ENCODE measurements around the gene CCDC80.
"Not testable (repeated sequence)": the region's sequence is repeated elsewhere in the genome, so short reads cannot be mapped to it uniquely, and the experiment has no call there.

The CCDC80 gene

GRCh38 chr3:112665009-112665408 lies 24.1 kb upstream of the CCDC80 start:
- not testable (repeated sequence) for H3K27ac ChIP-seq; DNase-seq (ENCODE audit: low read depth, low spot score)

GRCh38 chr3:112656043-112656442 lies 15.1 kb upstream of the CCDC80 start:
- no peak for DNase-seq (ENCODE audit: low read depth, low spot score)

GRCh38 chr3:112654979-112655378 lies 14.0 kb upstream of the CCDC80 start:
- DNase-seq (ENCODE audit: low read depth, low spot score): no peak
- H3K27ac ChIP-seq: peak overlapping the region; percentile 96

More at GRCh38 chr3:112656043-112656442, 15.1 kb upstream of the CCDC80 start:
- peak overlapping the region; percentile 96 for H3K27ac ChIP-seq

GRCh38 chr3:112654492-112654891 lies 13.5 kb upstream of the CCDC80 start:
- H3K27ac ChIP-seq: peak overlapping the region; percentile 96
- no peak for DNase-seq (ENCODE audit: low read depth, low spot score)

GRCh38 chr3:112653881-112654300 lies 12.9 kb upstream of the CCDC80 start:
- peak overlapping the region; percentile 96 for H3K27ac ChIP-seq
- no peak for DNase-seq (ENCODE audit: low read depth, low spot score)

GRCh38 chr3:112653209-112653871 lies 12.4 kb upstream of the CCDC80 start:
- H3K27ac ChIP-seq: peak overlapping the region; percentile 96
- no peak for DNase-seq (ENCODE audit: low read depth, low spot score)

GRCh38 chr3:112651516-112651915 lies 10.6 kb upstream of the CCDC80 start:
- H3K27ac ChIP-seq: peak overlapping the region; percentile 55

GRCh38 chr3:112651071-112651470 lies 10.1 kb upstream of the CCDC80 start:
- H3K27ac ChIP-seq: peak overlapping the region; percentile 55

More at GRCh38 chr3:112651516-112651915, 10.6 kb upstream of the CCDC80 start:
- DNase-seq (ENCODE audit: low read depth, low spot score): no peak

GRCh38 chr3:112650482-112650881 lies 9.5 kb upstream of the CCDC80 start:
- H3K27ac ChIP-seq: peak overlapping the region; percentile 55
- no peak for DNase-seq (ENCODE audit: low read depth, low spot score)

More at GRCh38 chr3:112651071-112651470, 10.1 kb upstream of the CCDC80 start:
- DNase-seq (ENCODE audit: low read depth, low spot score): no peak

- peak overlapping the region; percentile 55 for H3K27ac ChIP-seq
- DNase-seq (ENCODE audit: low read depth, low spot score): no peak
These were observed 8.5 kb upstream of the CCDC80 start for GRCh38 chr3:112649478-112649735.

GRCh38 chr3:112647122-112647521 lies 6.2 kb upstream of the CCDC80 start:
- DNase-seq (ENCODE audit: low read depth, low spot score): no peak
- H3K27ac ChIP-seq: peak overlapping the region; percentile 75

GRCh38 chr3:112646623-112647022 lies 5.7 kb upstream of the CCDC80 start:
- peak overlapping the region; percentile 75 for H3K27ac ChIP-seq

GRCh38 chr3:112644453-112644852 lies 3.5 kb upstream of the CCDC80 start:
- H3K27ac ChIP-seq: no peak overlapping the region
- DNase-seq (ENCODE audit: low read depth, low spot score): no peak

More at GRCh38 chr3:112646623-112647022, 5.7 kb upstream of the CCDC80 start:
- no peak for DNase-seq (ENCODE audit: low read depth, low spot score)

- DNase-seq (ENCODE audit: low read depth, low spot score): no peak
- no peak overlapping the region for H3K27ac ChIP-seq
These were observed 2.8 kb upstream of the CCDC80 start for GRCh38 chr3:112643621-112644240.

GRCh38 chr3:112642912-112643506 lies 2.1 kb upstream of the CCDC80 start:
- no peak overlapping the region for H3K27ac ChIP-seq
- no peak for DNase-seq (ENCODE audit: low read depth, low spot score)

GRCh38 chr3:112640276-112640929 lies 540 bp downstream of the CCDC80 start:
- DNase-seq (ENCODE audit: low read depth, low spot score): no peak

GRCh38 chr3:112639455-112640225 lies 1.3 kb downstream of the CCDC80 start:
- H3K27ac ChIP-seq: peak overlapping the region; percentile 88
- no peak for DNase-seq (ENCODE audit: low read depth, low spot score)

More at GRCh38 chr3:112640276-112640929, 540 bp downstream of the CCDC80 start:
- peak overlapping the region; percentile 88 for H3K27ac ChIP-seq

- no peak for DNase-seq (ENCODE audit: low read depth, low spot score)
- no peak overlapping the region for H3K27ac ChIP-seq
These were observed 2.5 kb downstream of the CCDC80 start for GRCh38 chr3:112638327-112639020.

- no peak overlapping the region for H3K27ac ChIP-seq
- no peak for DNase-seq (ENCODE audit: low read depth, low spot score)
These were observed 3.2 kb downstream of the CCDC80 start for GRCh38 chr3:112637700-112638099.

- H3K27ac ChIP-seq: peak overlapping the region; percentile 8
- DNase-seq (ENCODE audit: low read depth, low spot score): no peak
These were observed 5.3 kb downstream of the CCDC80 start for GRCh38 chr3:112635674-112636073.

Data from epithelial cell of prostate (primary cell).